IPS DF 4.7 (cell line): ENCODE results near the gene NUTM2B.
A peak's percentile ranks its signal among the peaks of the same experiment; 100 is the strongest.
"Not testable (repeated sequence)": the region's sequence is repeated elsewhere in the genome, so short reads cannot be mapped to it uniquely, and the experiment has no call there.

Experiments
- DNase-seq: peaks from one replicate; pipeline ENCODE4 v3.0.0-alpha.2; 2013; ENCODE audit warnings: low spot score; ENCODE audit errors: extremely low read depth

The NUTM2B gene

DNA sequence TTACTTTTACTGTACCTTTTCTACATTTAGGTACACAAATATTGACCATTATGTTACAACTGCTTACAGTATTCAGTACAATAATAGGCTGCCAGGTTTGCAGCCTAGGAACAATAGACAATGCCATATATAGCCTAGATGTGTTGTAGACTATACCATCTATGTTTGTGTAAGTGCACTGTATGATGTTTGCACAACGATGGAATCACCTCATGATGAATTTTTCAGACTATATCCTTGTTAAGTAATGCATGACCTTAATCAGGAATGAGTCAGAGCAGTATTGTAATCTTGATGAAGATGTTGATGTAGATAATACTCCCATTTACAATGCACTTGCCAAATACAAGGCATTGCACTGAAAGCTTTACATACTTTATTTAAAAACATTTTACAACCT is 23.6 kb downstream of the NUTM2B start:
- not testable (repeated sequence) for DNase-seq

DNA sequence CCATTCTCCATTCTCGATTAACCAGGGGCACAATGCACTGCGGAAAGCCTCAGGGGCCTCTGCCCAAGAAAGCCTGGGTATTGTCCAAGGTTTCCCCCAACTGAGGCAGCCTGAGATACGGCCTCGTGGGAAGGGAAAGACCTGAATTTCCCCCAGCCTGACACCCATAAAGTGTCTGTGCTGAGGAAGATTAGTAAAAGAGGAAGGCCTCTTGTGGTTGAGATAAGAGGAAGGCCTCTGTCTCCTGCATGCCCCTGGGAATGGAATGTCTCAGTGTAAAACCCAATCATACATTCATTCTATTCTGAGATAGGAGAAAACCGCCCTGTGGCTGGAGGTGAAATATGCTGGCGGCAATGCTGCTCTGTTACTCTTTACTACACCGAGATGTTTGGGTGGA is 41.8 kb downstream of the NUTM2B start:
- not testable (repeated sequence) for DNase-seq

DNA sequence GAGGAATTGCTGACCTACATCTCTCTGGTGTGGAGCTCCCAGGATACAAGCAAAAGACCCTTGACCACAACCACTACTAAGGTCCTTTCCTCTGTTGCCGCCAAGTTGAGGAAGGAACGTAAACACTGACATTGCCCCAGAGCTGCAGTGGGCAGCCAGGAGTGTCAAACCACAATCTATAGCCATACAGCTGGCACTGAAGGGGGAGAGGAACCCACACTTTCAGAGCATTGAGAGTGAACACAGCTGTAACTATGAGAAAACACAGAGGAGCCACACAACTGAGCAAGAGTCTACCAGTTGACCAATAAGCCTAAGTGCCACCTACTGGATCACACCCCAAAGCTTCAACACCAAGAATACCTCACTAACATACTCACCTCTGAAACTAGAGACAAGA is 45.5 kb downstream of the NUTM2B start:
- DNase-seq: not testable (repeated sequence)

DNA sequence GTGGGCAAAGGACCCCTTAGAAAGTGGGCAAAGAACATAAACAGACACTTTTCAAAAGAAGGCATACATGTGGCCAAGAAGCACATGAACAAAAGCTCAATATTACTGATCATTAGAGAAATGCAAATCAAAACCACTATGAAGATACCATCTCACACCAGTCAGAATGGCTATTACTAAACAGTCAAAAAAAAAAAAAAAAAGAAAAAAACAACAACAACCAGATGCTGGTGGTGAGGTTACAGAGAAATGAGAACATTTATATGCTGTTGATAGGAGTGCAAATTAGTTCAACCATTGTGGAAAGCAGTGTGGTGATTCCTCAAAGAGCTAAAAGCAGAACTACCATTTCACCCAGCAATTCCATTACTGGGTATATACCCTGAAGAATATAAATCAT is 50.6 kb downstream of the NUTM2B start:
- not testable (repeated sequence) for DNase-seq

DNA sequence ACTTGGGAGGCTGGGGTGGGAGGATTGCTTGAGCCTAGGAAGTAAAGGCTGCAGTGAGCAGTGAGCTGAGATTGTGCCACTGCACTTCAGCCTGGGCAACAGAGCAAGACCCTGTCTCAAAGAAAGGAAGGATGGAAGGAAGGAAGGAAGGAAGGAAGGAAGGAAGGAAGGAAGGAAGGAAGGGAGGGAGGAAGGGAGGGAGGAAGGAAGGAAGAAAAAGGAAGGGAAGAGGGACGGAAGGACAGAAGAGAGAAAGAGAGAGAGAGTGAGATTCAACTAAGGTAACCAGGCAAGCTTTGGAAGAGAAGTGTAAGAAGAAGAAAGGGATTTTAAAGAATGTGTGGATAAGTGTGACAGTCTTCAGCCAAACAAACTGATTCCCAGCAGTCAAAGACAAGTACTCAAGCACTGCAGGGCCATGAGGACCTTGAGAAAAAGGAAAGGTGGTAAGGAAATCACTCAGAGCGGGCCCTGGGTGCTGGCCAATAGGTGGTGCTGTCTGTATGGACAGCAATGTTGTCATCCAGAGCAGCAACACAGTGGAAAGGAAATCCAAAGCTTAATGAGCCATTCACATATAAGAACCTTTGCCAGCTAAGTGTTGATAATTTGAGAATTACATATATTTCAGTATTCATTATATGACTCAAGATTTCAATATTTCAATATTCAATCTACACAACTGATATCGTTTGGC is 55.4 kb downstream of the NUTM2B start:
- peak; percentile 5 for DNase-seq
